Measurements from ENCODE around the gene MAN2B2. TPM values are rescaled to one million over a fixed set of nuclear protein-coding genes. Genes with fewer than 3 reads are reported as not detected.

Gene MAN2B2
- total and polyA plus RNA-seq, 12 donors: 6.0 to 27.1 (median 18.2) TPM

- DNase-seq (no peak), ATAC-seq (no peak)
- Histone ChIP-seq H3K4me1 (peaks cover 0 to 11% (median 0%) of the 10 kb centered on the region in 9 donors), H3K4me3 (no peak overlapping the region), H3K36me3 (no peaks in the 10 kb centered on the region), H3K27me3 (peaks cover 0 to 23% (median 2%) of the 10 kb centered on the region in 7 donors), H3K9me3 (peaks cover 0 to 21% (median 8%) of the 10 kb centered on the region in 11 donors), H3K27ac (no peak overlapping the region)
- intact Hi-C loops (cut with DNase I): loop anchor here in 8 of 10 donors (5.0 to 10.0 kb wide), 5 partner anchors 214 to 297 kb away; partner anchors contain the start of gene WFS1 (in 1 of the 8)
- TF ChIP-seq CTCF (IDR thresholded peaks at IDR 0.05): no peak
- 57 to 60% methylated on average over 4 of the region's 4 CpGs for WGBS, 2 donors
Observed at GRCh38 chr4:6548882-6549230, 26.1 kb upstream of the MAN2B2 start.

- Histone ChIP-seq H3K27ac (no peak overlapping the region), H3K36me3 (no peaks in the 10 kb centered on the region), H3K4me1 (peaks cover 0 to 11% (median 0%) of the 10 kb centered on the region in 9 donors), H3K27me3 (peaks cover 0 to 26% (median 3%) of the 10 kb centered on the region in 7 donors), H3K9me3 (peaks cover 0 to 21% (median 8%) of the 10 kb centered on the region in 11 donors), H3K4me3 (no peak overlapping the region)
- WGBS, 2 donors: 24 to 35% methylated on average over 7 of the region's 7 CpGs
- ATAC-seq (peak in 1 of 8 donors; percentile 49), DNase-seq (no peak)
- TF ChIP-seq CTCF (IDR thresholded peaks at IDR 0.05): no peak
- intact Hi-C loops (cut with DNase I): loop anchor here in 8 of 10 donors (5.0 to 10.0 kb wide), 5 partner anchors 215 to 297 kb away; partner anchors contain the start of gene WFS1 (in 1 of the 8)
Observed at GRCh38 chr4:6549445-6549844, 25.5 kb upstream of the MAN2B2 start.

DNA sequence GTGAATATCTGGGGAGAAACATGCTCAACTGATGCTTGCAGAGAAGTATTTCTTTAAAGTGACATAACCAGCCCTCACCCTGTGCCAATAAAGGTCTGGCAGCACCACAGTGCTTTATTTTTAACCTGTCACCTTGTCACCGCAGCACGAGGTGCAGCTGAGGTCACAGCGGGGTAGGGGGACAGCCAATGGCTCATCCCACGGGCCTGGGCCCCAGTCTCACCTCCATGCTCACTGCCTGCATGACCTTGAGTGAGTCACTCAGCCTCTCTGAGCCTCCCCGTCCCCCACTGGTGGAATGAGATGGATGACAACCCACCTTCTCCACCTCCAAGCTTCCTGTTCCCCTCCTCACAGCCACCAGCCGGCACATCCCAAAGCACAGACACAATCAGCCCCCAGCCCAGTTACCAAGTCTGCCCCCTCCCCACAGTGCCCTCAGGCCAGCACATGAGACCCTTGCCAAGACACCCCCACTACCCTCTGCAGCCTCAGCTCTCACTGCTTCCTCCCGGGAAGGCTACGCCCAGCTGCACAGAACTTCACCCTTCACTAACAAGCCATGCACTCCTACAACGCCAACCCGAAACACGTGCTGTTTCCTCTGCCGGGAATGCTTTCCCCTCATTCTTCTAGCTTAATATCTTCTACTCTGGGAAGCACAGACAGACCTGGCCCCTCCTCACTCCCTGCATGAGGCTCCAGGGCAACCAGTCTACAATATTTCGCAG lies 24.9 kb upstream of the MAN2B2 start:
- DNase-seq: peak; percentile 28 to 34
- intact Hi-C loops (cut with DNase I): loop anchor here in 8 of 10 donors (5.0 to 10.0 kb wide), 5 partner anchors 215 to 298 kb away; partner anchors contain the start of gene WFS1 (in 1 of the 8)
- H3K27ac ChIP-seq: peak overlapping the region in 1 of 10 donors; percentile 8

More for the DNA sequence above, 24.9 kb upstream of the MAN2B2 start:
- Histone ChIP-seq H3K4me1 (peaks cover 0 to 11% (median 0%) of the 10 kb centered on the region in 9 donors), H3K9me3 (peaks cover 0 to 21% (median 8%) of the 10 kb centered on the region in 11 donors), H3K36me3 (no peaks in the 10 kb centered on the region), H3K4me3 (no peak overlapping the region), H3K27me3 (peaks cover 0 to 28% (median 4%) of the 10 kb centered on the region in 7 donors)
- 45 to 47% methylated on average over 13 of the region's 13 CpGs for WGBS, 2 donors
- TF ChIP-seq CTCF (IDR thresholded peaks at IDR 0.05): no peak
- ATAC-seq: peak in 7 of 8 donors; percentile 70 to 92 (median 86)
